ENCODE results near the gene KIF13A. TPM values are rescaled to one million over a fixed set of nuclear protein-coding genes. Genes with fewer than 3 reads are reported as not detected.
"Not testable (repeated sequence)": the region's sequence is repeated elsewhere in the genome, so short reads cannot be mapped to it uniquely, and the experiment has no call there.

KIF13A gene
- total RNA-seq, 1 experiment from 2014 or later: 23.7 TPM

GRCh38 chr6:17869010-17869752, 118.3 kb downstream of the KIF13A start:
- in situ Hi-C loops (cut with HindIII; ENCODE audit: low pct_unique_long_range_greater_than_20kb, low sequenced_read_pairs): no loop called here

GRCh38 chr6:17867880-17868279, 119.6 kb downstream of the KIF13A start:
- in situ Hi-C loops (cut with HindIII; ENCODE audit: low pct_unique_long_range_greater_than_20kb, low sequenced_read_pairs): no loop called here
- DNase-seq (ENCODE audit: low read depth): peak; percentile 62

More at GRCh38 chr6:17869010-17869752, 118.3 kb downstream of the KIF13A start:
- DNase-seq (ENCODE audit: low read depth): no peak

GRCh38 chr6:17866876-17867444, 120.5 kb downstream of the KIF13A start:
- in situ Hi-C loops (cut with HindIII; ENCODE audit: low pct_unique_long_range_greater_than_20kb, low sequenced_read_pairs): no loop called here
- no peak for DNase-seq (ENCODE audit: low read depth)

- in situ Hi-C loops (cut with HindIII; ENCODE audit: low pct_unique_long_range_greater_than_20kb, low sequenced_read_pairs): no loop called here
- DNase-seq (ENCODE audit: low read depth): peak; percentile 99
Measured at GRCh38 chr6:17865798-17866725, 121.4 kb downstream of the KIF13A start.

- peak; percentile 85 for DNase-seq (ENCODE audit: low read depth)
- in situ Hi-C loops (cut with HindIII; ENCODE audit: low pct_unique_long_range_greater_than_20kb, low sequenced_read_pairs): no loop called here
Measured at GRCh38 chr6:17865243-17865642, 122.2 kb downstream of the KIF13A start.

GRCh38 chr6:17863901-17864754, 123.3 kb downstream of the KIF13A start:
- in situ Hi-C loops (cut with HindIII; ENCODE audit: low pct_unique_long_range_greater_than_20kb, low sequenced_read_pairs): no loop called here
- peak; percentile 84 for DNase-seq (ENCODE audit: low read depth)

- in situ Hi-C loops (cut with HindIII; ENCODE audit: low pct_unique_long_range_greater_than_20kb, low sequenced_read_pairs): no loop called here
- DNase-seq (ENCODE audit: low read depth): no peak
Measured at GRCh38 chr6:17861361-17861760, 126.1 kb downstream of the KIF13A start.

- in situ Hi-C loops (cut with HindIII; ENCODE audit: low pct_unique_long_range_greater_than_20kb, low sequenced_read_pairs): no loop called here
Measured at GRCh38 chr6:17859846-17860245, 127.6 kb downstream of the KIF13A start.

GRCh38 chr6:17858584-17858983, 128.9 kb downstream of the KIF13A start:
- DNase-seq (ENCODE audit: low read depth): no peak
- in situ Hi-C loops (cut with HindIII; ENCODE audit: low pct_unique_long_range_greater_than_20kb, low sequenced_read_pairs): no loop called here

More at GRCh38 chr6:17859846-17860245, 127.6 kb downstream of the KIF13A start:
- no peak for DNase-seq (ENCODE audit: low read depth)

GRCh38 chr6:17857188-17857587, 130.2 kb downstream of the KIF13A start:
- in situ Hi-C loops (cut with HindIII; ENCODE audit: low pct_unique_long_range_greater_than_20kb, low sequenced_read_pairs); DNase-seq (ENCODE audit: low read depth): not testable (repeated sequence)

GRCh38 chr6:17856306-17856705, 131.1 kb downstream of the KIF13A start:
- in situ Hi-C loops (cut with HindIII; ENCODE audit: low pct_unique_long_range_greater_than_20kb, low sequenced_read_pairs): no loop called here

GRCh38 chr6:17855381-17855780, 132.1 kb downstream of the KIF13A start:
- no peak for DNase-seq (ENCODE audit: low read depth)
- in situ Hi-C loops (cut with HindIII; ENCODE audit: low pct_unique_long_range_greater_than_20kb, low sequenced_read_pairs): no loop called here

More at GRCh38 chr6:17856306-17856705, 131.1 kb downstream of the KIF13A start:
- DNase-seq (ENCODE audit: low read depth): no peak

GRCh38 chr6:17853533-17853932, 133.9 kb downstream of the KIF13A start:
- no peak for DNase-seq (ENCODE audit: low read depth)
- in situ Hi-C loops (cut with HindIII; ENCODE audit: low pct_unique_long_range_greater_than_20kb, low sequenced_read_pairs): no loop called here

- DNase-seq (ENCODE audit: low read depth): no peak
- in situ Hi-C loops (cut with HindIII; ENCODE audit: low pct_unique_long_range_greater_than_20kb, low sequenced_read_pairs): no loop called here
Measured at GRCh38 chr6:17851720-17852161, 135.7 kb downstream of the KIF13A start.

GRCh38 chr6:17851001-17851719, 136.3 kb downstream of the KIF13A start:
- in situ Hi-C loops (cut with HindIII; ENCODE audit: low pct_unique_long_range_greater_than_20kb, low sequenced_read_pairs): no loop called here

GRCh38 chr6:17850281-17850680, 137.2 kb downstream of the KIF13A start:
- in situ Hi-C loops (cut with HindIII; ENCODE audit: low pct_unique_long_range_greater_than_20kb, low sequenced_read_pairs): no loop called here
- no peak for DNase-seq (ENCODE audit: low read depth)

More at GRCh38 chr6:17851001-17851719, 136.3 kb downstream of the KIF13A start:
- no peak for DNase-seq (ENCODE audit: low read depth)

- no peak for DNase-seq (ENCODE audit: low read depth)
- in situ Hi-C loops (cut with HindIII; ENCODE audit: low pct_unique_long_range_greater_than_20kb, low sequenced_read_pairs): no loop called here
Measured at GRCh38 chr6:17847203-17847760, 140.2 kb downstream of the KIF13A start.
